Smooth muscle cell of bladder (primary cell): ENCODE data around the gene METTL23. TPM values are rescaled to one million over a fixed set of nuclear protein-coding genes. Genes with fewer than 3 reads are reported as not detected.

Source experiments
- total RNA-seq: library from RNA; depleted of rRNA; stranded (reverse); fragments of >200 nt; gene quantifications from 2 replicates; pipeline ENCODE4 v1.2.3, GENCODE V29; 2014

Gene METTL23
- 17.6 and 19.0 TPM in 2 replicates for total RNA-seq

GRCh38 chr17:76726776-76727718 is at the start of gene METTL23:
Gene METTL23 (plus strand): TSS chr17:76726839. CDS start chr17:76729711, 2,872 bp downstream.

DNA sequence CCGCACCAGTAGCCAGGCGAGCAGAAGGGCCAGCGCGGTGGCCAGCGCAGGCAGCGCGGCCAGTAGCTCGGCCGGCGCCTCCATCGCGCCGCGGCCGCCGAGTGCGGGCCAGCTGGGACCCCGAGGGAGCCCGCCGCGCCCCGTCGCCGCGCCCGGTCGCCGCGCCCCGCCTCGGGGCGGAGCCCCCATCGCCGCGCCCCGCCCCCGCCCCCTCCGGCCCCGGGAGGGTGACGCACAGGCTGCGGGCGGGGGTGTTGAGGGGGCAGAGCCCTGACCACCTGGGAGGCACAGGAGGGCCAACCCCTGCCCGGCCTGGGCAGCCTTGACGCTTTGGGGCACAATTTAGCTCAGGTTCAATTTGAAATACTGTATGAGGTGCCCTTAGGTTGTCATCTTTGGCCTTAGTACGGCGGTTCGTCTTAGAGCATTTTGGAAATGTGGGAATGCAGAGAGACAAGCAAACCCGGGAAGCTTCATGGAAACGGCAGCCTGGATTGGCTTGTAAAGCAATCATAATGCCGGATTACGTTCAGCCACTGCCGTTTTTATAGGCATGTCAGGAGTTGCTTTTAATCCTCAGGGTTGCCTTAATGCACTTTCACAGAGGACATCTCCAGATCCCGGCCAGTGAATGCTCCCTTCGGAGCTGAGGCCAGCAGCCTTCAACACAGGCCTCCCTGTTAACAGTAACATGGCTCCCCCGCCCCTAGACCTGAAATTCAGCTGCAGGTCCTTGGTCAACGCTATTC is 15.6 kb upstream of the METTL23 start, which contains the start of gene MXRA7:
Gene MXRA7, minus strand, starts transcription at position 103 of the 749 bp plus-strand sequence. Its CDS starts 19 bp downstream, at position 84.

DNA sequence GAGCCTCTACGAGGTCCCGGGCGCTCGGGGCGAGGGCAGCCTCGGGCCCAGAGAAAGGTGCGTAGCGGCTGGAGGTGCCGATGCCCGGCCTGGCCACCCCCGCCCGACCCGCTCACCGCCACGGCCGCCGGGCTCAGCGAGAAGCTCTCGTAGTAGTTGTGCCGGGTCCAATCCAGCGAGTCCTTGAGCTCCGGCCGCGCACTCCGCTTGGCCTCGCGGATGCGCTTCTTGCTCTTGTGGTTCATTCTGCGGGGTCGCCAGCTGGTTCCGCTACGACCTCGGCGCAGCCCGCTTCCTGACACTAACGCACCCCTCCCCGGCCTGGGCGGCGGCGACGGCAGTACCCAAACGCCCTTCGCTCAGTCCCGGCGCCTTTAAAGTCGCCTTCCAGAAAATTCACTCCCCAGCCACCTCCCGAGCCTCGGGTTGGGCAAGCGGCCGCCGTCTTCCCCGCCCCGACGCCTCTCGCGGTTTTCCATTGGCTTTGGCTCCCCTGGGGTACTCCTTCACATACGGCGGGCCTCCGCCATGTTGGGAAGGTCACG is 336 bp upstream of the METTL23 start, which contains the start of gene JMJD6:
Gene JMJD6, minus strand, starts transcription at position 376 of the 545 bp plus-strand sequence. Its CDS starts 131 bp downstream, at position 245.

GRCh38 chr17:76737082-76737675 is 10.5 kb downstream of the METTL23 start, which contains the start of gene SRSF2:
Gene SRSF2 (minus strand): TSS chr17:76737331. CDS start chr17:76737160, 171 bp downstream.

GRCh38 chr17:76737676-76738467 is 11.2 kb downstream of the METTL23 start, which contains the start of gene MFSD11:
Gene MFSD11 (plus strand): TSS chr17:76738119. CDS start chr17:76738353, 234 bp downstream.

Other genes with a start within 250 kb of the METTL23 start
- 2.3 and 6.1 TPM in 2 replicates for gene RHBDF2, start 225.4 kb upstream of the METTL23 start, total RNA-seq
- gene CYGB, start 189.1 kb upstream of the METTL23 start, total RNA-seq = 68.1 and 84.9 TPM in 2 replicates
- 7.8 and 11.1 TPM in 2 replicates for gene PRCD, start 186.8 kb upstream of the METTL23 start, total RNA-seq
- gene ST6GALNAC2, start 141.0 kb upstream of the METTL23 start, total RNA-seq = 1.0 and 4.1 TPM in 2 replicates
- not detected in 2 replicates for gene ST6GALNAC1, start 83.1 kb upstream of the METTL23 start, total RNA-seq
- 160 and 244 TPM in 2 replicates for gene MXRA7, start 15.9 kb upstream of the METTL23 start, total RNA-seq
- 22.6 and 26.3 TPM in 2 replicates for gene JMJD6, start 233 bp upstream of the METTL23 start, total RNA-seq
- gene SRSF2, start 10.5 kb downstream of the METTL23 start, total RNA-seq = 75.9 and 89.8 TPM in 2 replicates
- 22.3 and 22.4 TPM in 2 replicates for gene MFSD11, start 11.3 kb downstream of the METTL23 start, total RNA-seq
- gene MGAT5B, start 141.6 kb downstream of the METTL23 start, total RNA-seq = 0.18 TPM in 1 of 2 replicates, not detected in the other